ENCODE data around the gene INPP5K. TPM values are rescaled to one million over a fixed set of nuclear protein-coding genes. Genes with fewer than 3 reads are reported as not detected.
A peak's percentile ranks its signal among the peaks of the same experiment; 100 is the strongest.

The INPP5K gene
- total and polyA plus RNA-seq, 2 donors (not counting 1 experiment from before 2014, with no cell fraction given): 53.8 to 77.9 TPM

DNA sequence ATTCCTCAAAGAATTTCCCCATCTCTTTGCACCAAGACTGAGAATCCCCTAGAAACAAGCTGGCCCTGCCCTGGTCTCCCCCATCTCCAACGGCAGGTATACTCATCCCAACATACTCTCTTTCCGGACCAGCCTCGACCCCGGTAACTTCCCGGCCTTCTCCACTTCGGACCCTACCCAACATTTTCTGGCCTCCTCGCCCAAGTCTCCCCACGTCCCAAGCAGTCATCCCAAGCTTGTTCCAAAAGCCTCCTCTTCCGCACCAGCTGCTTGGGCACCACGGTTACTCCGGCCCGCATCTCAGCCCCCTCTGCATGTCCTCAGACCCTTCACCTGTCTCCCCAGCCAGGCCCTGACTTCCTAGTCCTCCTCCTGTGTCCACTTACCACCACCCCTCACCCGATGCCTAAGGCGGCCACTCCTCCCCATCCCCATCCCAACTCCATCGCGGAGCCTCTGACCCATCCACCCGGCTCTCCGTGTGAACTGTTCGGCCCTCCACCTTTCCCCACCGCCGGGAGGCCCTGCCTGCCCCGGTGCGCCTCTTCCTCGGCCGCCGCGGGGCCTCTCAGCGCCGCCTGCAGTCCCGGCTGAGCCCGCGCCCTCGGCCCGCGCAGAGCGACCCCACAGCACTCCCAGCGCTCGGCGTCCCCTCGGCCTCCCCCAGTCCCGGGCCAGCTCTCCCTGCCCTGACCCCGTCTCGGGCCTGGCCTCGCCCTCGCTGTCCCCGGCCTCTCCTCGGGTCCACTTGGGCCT lies 45.2 kb upstream of the INPP5K start:
- ChIA-PET POLR2A (interaction anchor here (1.5 kb wide), 1 partner anchor 41 kb away, joined by 4 read pairs; no protein-coding TSS in a partner anchor), CTCF (interaction anchor here (0.7 to 2.4 kb wide), 7 partner anchors 12 to 196 kb away, joined by 3 to 8 read pairs (median 4); no protein-coding TSS in a partner anchor)
- Histone ChIP-seq H3K79me2 (ENCODE audit: control insufficient read depth, insufficient read depth, low read length) (peaks cover 56% of the 10 kb centered on the region), H3K4me2 (replicated peaks; ENCODE audit: low read depth, low read length, poor library complexity, severe bottlenecking) (peak overlapping the region; percentile 80), H3K27me3 (replicated peaks in 1 of 4; ENCODE audit: control extremely low read depth in 1 of 4, control insufficient read depth in 3 of 4, insufficient read depth in 4 of 4, low read length in 3 of 4) (no peaks in the 10 kb centered on the region), H3K36me3 (replicated peaks in 1 of 2; ENCODE audit: control extremely low read depth in 1 of 2, control insufficient read depth in 1 of 2, extremely low read depth in 1 of 2, insufficient read depth in 2 of 2, low read length in 1 of 2) (no peaks in the 10 kb centered on the region), H3K27ac (ENCODE audit: low read length in 2 of 2) (peak overlapping the region in 1 of 2 donors; percentile 78), H4K20me1 (ENCODE audit: control insufficient read depth, insufficient read depth, low read length, poor library complexity, severe bottlenecking) (peaks cover 39% of the 10 kb centered on the region), H3K4me3 (ENCODE audit: control extremely low read depth in 1 of 5, extremely low read depth in 1 of 5, insufficient read depth in 1 of 5, low read depth in 2 of 5, low read length in 4 of 5) (peak overlapping the region; percentile 8 to 72 (median 64)), H3K4me1 (ENCODE audit: control insufficient read depth in 2 of 2, insufficient read depth in 2 of 2, low read length in 2 of 2) (peaks cover 20 to 29% of the 10 kb centered on the region in 2 donors), H3K9ac (ENCODE audit: low read length) (peak overlapping the region; percentile 76), H3K9me3 (ENCODE audit: control extremely low read depth in 1 of 3, control insufficient read depth in 2 of 3, insufficient read depth in 1 of 3, low read length in 2 of 3) (no peaks in the 10 kb centered on the region), H2AFZ (ENCODE audit: insufficient read depth, low read depth, low read length, poor library complexity, severe bottlenecking) (peak overlapping the region; percentile 64)
- DNase-seq (peak; percentile 67), ATAC-seq (ENCODE audit: low read depth) (peak; percentile 37)
- intact Hi-C loops (cut with micrococcal nuclease): loop anchor here (1.0 to 5.0 kb wide), 3 partner anchors 44 to 159 kb away; partner anchors contain the start of genes INPP5K, SLC43A2 and YWHAE
- H3K4me1 Mint-ChIP-seq: peaks cover 39% of the 10 kb centered on the region
- H3K9me3 Mint-ChIP-seq (ENCODE audit: insufficient read depth): no peaks in the 10 kb centered on the region
- TF ChIP-seq, protein P1, sequence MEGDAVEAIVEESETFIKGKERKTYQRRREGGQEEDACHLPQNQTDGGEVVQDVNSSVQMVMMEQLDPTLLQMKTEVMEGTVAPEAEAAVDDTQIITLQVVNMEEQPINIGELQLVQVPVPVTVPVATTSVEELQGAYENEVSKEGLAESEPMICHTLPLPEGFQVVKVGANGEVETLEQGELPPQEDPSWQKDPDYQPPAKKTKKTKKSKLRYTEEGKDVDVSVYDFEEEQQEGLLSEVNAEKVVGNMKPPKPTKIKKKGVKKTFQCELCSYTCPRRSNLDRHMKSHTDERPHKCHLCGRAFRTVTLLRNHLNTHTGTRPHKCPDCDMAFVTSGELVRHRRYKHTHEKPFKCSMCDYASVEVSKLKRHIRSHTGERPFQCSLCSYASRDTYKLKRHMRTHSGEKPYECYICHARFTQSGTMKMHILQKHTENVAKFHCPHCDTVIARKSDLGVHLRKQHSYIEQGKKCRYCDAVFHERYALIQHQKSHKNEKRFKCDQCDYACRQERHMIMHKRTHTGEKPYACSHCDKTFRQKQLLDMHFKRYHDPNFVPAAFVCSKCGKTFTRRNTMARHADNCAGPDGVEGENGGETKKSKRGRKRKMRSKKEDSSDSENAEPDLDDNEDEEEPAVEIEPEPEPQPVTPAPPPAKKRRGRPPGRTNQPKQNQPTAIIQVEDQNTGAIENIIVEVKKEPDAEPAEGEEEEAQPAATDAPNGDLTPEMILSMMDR (IDR thresholded peaks at IDR 0.05): peak; percentile 36
- no peak for TF ChIP-seq EZH2 (IDR thresholded peaks at IDR 0.05; ENCODE audit: borderline replicate concordance, insufficient read depth, low read depth, low read length, poor library complexity, severe bottlenecking)
- H3K4me3 Mint-ChIP-seq: peak overlapping the region; percentile 89
- no peaks in the 10 kb centered on the region for H3K27me3 Mint-ChIP-seq
- H3K27ac Mint-ChIP-seq: peak overlapping the region; percentile 78
- 14% methylated on average over 47 of the region's 47 CpGs for WGBS (ENCODE audit: insufficient coverage)

Measured in B cell (primary cell).